HepG2 (cell line): ENCODE data around the gene MAP3K8. TPM values are rescaled to one million over a fixed set of nuclear protein-coding genes. Genes with fewer than 3 reads are reported as not detected.

ENCODE experiments used
- AHR ChIP-seq: IDR thresholded peaks from 2 replicates; pipeline ENCODE4 v1.6.1; 2018; ENCODE audit warnings: missing genetic modification reagents, missing compliant biosample characterization
- CENPX ChIP-seq: sonication (generic); formaldehyde crosslinking; IDR thresholded peaks from 2 replicates; pipeline ENCODE4 v1.9.0; 2021; ENCODE audit warnings: mild to moderate bottlenecking, missing genetic modification reagents, moderate library complexity
- FLYWCH1 ChIP-seq: sonication (generic); formaldehyde crosslinking; IDR thresholded peaks from 2 replicates; pipeline ENCODE4 v1.8.1; 2023; ENCODE audit warnings: mild to moderate bottlenecking, missing genetic modification reagents
- HDAC6 ChIP-seq: fragments of 200-600 bp; sonication (generic); IDR thresholded peaks from 2 replicates; pipeline ENCODE4 v1.7.0; 2017; ENCODE audit warnings: mild to moderate bottlenecking, antibody characterized with exemption, low read length, low read depth
- MYPOP ChIP-seq: sonication (generic); formaldehyde crosslinking; IDR thresholded peaks from 2 replicates; pipeline ENCODE4 v1.8.1; 2023; ENCODE audit warnings: mild to moderate bottlenecking, moderate library complexity, missing genetic modification reagents
- NBN ChIP-seq: fragments of 450-650 bp; conservative IDR thresholded peaks from 2 replicates; pipeline ENCODE4 v1.6.1; 2017
- NFKBIZ ChIP-seq: IDR thresholded peaks from 2 replicates; pipeline ENCODE4 v1.6.1; 2018; ENCODE audit warnings: missing genetic modification reagents, missing compliant biosample characterization
- NRL ChIP-seq: sonication (generic); formaldehyde crosslinking; IDR thresholded peaks from 2 replicates; pipeline ENCODE4 v1.5.0; 2020; ENCODE audit warnings: missing genetic modification reagents, mild to moderate bottlenecking, moderate library complexity, borderline replicate concordance
- RBAK ChIP-seq: sonication (generic); formaldehyde crosslinking; IDR thresholded peaks from 2 replicates; pipeline ENCODE4 v1.5.1; 2020; ENCODE audit warnings: mild to moderate bottlenecking, missing genetic modification reagents
- RFX5 ChIP-seq: IDR thresholded peaks from 2 replicates; pipeline ENCODE4 v1.6.1; 2011; ENCODE audit warnings: low read depth, low read length, improper control_type of control experiment
- RFXAP ChIP-seq: sonication (generic); formaldehyde crosslinking; IDR thresholded peaks from 2 replicates; pipeline ENCODE4 v1.4.0; 2020; ENCODE audit warnings: missing genetic modification reagents, borderline replicate concordance
- USF2 ChIP-seq, 2 experiments: sonication (generic) in 1 of 2; formaldehyde crosslinking in 1 of 2; IDR thresholded peaks; 2 replicates each; pipeline versions ENCODE4 v1.5.1 to v1.6.1; 2011 to 2020; ENCODE audit warnings: borderline replicate concordance in 1 of 2, low read depth in 1 of 2, low read length in 1 of 2, mild to moderate bottlenecking in 1 of 2, missing genetic modification reagents in 1 of 2, moderate library complexity in 1 of 2
- ZNF275 ChIP-seq: sonication (generic); formaldehyde crosslinking; IDR thresholded peaks from 2 replicates; pipeline ENCODE4 v1.8.0; 2022; ENCODE audit warnings: missing genetic modification reagents, mild to moderate bottlenecking, inconsistent platforms, borderline replicate concordance
- ZNF644 ChIP-seq: IDR thresholded peaks from 2 replicates; pipeline ENCODE4 v1.6.1; 2016; ENCODE audit warnings: low read depth
- ZNF839 ChIP-seq: sonication (generic); formaldehyde crosslinking; IDR thresholded peaks from 2 replicates; pipeline ENCODE4 v1.4.0; 2020; ENCODE audit warnings: missing genetic modification reagents, mild to moderate bottlenecking, borderline replicate concordance
- polyA plus RNA-seq, 8 experiments: library from polyadenylated mRNA; depleted of rRNA in 3 of 8; stranded (reverse) in 7 of 8; unstranded in 1 of 8; fragments of >200 nt; fragmentation: Illumina TruSeq in 4 of 8; extraction: Trizol in 4 of 8; gene quantifications; 2 replicates each; pipeline versions ENCODE4 v1.2.1 to v1.2.3, GENCODE V29; 2011 to 2016; ENCODE audit warnings: low read depth in 4 of 8, missing spikeins in 1 of 8, mixed read lengths in 1 of 8; ENCODE audit not compliant: insufficient read depth in 1 of 8
- total RNA-seq, 5 experiments: library from RNA; depleted of rRNA; stranded (reverse); fragments of >200 nt; fragmentation: Illumina TruSeq; extraction: Trizol; gene quantifications; 2 replicates each; pipeline ENCODE4 v1.2.3, GENCODE V29; 2016; ENCODE audit warnings: low read depth in 1 of 5
- TF ChIP-seq, protein P1 (sequence below): sonication (generic); formaldehyde crosslinking; IDR thresholded peaks from 2 replicates; pipeline ENCODE4 v1.4.0; 2020; ENCODE audit warnings: missing genetic modification reagents, borderline replicate concordance
- TF ChIP-seq, protein P2 (sequence below): sonication (generic); formaldehyde crosslinking; IDR thresholded peaks from 2 replicates; pipeline ENCODE4 v1.9.0; 2021; ENCODE audit warnings: missing genetic modification reagents, mild to moderate bottlenecking, borderline replicate concordance

The MAP3K8 gene
- total and polyA plus RNA-seq, 2 of the 13 experiments (the other 11 are each of a cell fraction or from before 2014, with no cell fraction given): 19.3 to 37.9 TPM

DNA sequence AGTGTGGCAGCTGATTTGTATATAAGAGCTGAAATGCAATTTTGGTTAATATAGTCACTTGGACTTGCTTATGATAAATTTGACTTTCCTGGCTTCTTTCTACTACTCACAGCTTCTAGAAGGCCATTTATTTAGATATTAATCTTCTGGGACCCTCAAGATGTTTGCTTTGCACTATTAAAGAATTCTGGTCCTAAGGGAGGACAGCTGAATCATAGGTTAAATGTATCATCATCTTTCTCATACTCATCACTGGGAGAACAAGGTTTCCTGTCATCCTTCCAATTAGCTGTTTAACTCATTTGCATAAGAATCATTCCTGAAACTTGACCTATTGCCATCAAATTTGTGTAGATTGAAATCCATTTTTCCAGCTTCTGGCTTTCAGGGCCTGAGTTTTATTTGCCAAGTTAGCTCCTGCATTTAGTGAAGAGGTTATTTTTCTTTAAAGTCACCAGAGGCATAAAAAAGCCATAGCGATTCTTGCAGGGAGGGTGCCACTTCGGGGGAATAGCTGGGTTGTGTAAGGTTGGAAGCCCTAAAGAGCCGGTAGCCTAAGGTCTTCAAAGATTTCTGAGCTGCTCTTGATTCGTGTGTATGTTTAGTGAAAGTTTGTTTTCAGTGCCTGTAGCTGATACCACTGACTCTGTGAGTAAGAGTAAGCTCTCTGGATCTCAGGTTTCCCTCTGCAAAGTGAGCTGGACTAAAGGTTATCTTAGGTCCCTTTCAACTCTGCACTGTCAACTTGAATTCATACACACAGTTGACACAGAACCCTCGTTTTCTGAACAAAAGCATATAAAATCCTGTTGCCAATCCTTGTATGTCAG lies 4.3 kb downstream of the MAP3K8 start (continued):
- TF ChIP-seq ZNF275 (no peak), ZNF644 (0 out of 2 replicates have a peak, but pooled peaks have one; percentile 20), HDAC6 (no peak), FLYWCH1 (CRISPR knock-in tag) (no peak), AHR (no peak), RFX5 (no peak), RFXAP (CRISPR knock-in tag) (no peak), MYPOP (CRISPR knock-in tag) (no peak), NFKBIZ (CRISPR knock-in tag) (no peak), NBN (no peak), CENPX (CRISPR knock-in tag) (no peak), RBAK (CRISPR knock-in tag) (no peak), ZNF839 (CRISPR knock-in tag) (no peak), USF2 (IDR thresholded peaks at IDR 0.05; ENCODE audit: low read depth, low read length) (no peak), USF2 (CRISPR knock-in tag; IDR thresholded peaks at IDR 0.05; ENCODE audit: borderline replicate concordance) (no peak), NRL (CRISPR knock-in tag) (no peak)
- TF ChIP-seq, protein P1, sequence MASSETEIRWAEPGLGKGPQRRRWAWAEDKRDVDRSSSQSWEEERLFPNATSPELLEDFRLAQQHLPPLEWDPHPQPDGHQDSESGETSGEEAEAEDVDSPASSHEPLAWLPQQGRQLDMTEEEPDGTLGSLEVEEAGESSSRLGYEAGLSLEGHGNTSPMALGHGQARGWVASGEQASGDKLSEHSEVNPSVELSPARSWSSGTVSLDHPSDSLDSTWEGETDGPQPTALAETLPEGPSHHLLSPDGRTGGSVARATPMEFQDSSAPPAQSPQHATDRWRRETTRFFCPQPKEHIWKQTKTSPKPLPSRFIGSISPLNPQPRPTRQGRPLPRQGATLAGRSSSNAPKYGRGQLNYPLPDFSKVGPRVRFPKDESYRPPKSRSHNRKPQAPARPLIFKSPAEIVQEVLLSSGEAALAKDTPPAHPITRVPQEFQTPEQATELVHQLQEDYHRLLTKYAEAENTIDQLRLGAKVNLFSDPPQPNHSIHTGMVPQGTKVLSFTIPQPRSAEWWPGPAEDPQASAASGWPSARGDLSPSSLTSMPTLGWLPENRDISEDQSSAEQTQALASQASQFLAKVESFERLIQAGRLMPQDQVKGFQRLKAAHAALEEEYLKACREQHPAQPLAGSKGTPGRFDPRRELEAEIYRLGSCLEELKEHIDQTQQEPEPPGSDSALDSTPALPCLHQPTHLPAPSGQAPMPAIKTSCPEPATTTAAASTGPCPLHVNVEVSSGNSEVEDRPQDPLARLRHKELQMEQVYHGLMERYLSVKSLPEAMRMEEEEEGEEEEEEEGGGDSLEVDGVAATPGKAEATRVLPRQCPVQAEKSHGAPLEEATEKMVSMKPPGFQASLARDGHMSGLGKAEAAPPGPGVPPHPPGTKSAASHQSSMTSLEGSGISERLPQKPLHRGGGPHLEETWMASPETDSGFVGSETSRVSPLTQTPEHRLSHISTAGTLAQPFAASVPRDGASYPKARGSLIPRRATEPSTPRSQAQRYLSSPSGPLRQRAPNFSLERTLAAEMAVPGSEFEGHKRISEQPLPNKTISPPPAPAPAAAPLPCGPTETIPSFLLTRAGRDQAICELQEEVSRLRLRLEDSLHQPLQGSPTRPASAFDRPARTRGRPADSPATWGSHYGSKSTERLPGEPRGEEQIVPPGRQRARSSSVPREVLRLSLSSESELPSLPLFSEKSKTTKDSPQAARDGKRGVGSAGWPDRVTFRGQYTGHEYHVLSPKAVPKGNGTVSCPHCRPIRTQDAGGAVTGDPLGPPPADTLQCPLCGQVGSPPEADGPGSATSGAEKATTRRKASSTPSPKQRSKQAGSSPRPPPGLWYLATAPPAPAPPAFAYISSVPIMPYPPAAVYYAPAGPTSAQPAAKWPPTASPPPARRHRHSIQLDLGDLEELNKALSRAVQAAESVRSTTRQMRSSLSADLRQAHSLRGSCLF: no peak
- TF ChIP-seq, protein P2, sequence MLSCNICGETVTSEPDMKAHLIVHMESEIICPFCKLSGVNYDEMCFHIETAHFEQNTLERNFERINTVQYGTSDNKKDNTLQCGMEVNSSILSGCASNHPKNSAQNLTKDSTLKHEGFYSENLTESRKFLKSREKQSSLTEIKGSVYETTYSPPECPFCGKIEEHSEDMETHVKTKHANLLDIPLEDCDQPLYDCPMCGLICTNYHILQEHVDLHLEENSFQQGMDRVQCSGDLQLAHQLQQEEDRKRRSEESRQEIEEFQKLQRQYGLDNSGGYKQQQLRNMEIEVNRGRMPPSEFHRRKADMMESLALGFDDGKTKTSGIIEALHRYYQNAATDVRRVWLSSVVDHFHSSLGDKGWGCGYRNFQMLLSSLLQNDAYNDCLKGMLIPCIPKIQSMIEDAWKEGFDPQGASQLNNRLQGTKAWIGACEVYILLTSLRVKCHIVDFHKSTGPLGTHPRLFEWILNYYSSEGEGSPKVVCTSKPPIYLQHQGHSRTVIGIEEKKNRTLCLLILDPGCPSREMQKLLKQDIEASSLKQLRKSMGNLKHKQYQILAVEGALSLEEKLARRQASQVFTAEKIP (CRISPR knock-in tag): no peak
